Measurements from ENCODE around the gene ABHD14A.
A peak's percentile ranks its signal among the peaks of the same experiment; 100 is the strongest.

Gene ABHD14A

GRCh38 chr3:51997935-51998596, 23.2 kb downstream of the ABHD14A start:
- DNase-seq: no peak

- DNase-seq: no peak
Observed at GRCh38 chr3:51998774-51999173, 23.9 kb downstream of the ABHD14A start.

DNA sequence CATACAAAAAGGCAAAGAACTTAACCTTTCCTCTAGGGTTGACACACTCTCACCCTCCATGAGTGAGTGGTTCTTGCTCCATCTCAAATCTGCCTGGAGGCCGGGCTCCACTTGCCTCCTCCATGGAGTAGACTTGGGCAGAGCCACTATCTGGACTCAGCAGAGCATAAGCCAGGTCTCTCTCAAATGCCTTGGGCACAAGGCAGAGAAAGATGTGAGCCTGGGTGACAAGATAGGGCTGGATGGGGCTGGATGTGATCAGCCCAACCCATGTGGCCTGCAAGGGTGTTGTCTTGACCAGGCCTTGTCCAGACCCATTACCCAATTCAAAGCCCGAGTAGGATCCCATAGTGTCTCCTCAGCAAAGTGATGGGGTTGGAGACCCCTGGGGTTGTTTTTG, 25.0 kb downstream of the ABHD14A start:
- no peak for DNase-seq

GRCh38 chr3:52001443-52001974, 26.6 kb downstream of the ABHD14A start:
- DNase-seq: peak; percentile 65

DNA sequence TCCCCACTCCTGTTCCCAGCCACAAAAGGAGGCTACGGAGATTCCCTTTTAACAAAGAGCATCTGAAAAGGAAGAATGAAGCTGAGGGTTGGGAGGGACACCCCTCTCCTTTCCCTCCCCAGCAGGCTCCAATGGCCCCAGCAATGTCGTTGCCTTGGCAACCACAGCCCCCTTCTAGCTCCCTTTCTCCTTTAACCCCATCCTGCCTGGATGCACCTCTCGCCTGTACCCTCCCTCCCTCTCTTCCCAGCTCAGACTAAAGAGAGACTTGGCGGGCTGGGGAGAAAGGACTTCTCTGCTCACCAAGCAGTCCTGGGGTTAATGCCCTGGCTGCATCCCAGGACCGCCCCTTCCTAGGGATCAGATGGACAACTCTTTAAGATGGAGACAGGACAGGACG, 27.9 kb downstream of the ABHD14A start:
- no peak for DNase-seq

DNA sequence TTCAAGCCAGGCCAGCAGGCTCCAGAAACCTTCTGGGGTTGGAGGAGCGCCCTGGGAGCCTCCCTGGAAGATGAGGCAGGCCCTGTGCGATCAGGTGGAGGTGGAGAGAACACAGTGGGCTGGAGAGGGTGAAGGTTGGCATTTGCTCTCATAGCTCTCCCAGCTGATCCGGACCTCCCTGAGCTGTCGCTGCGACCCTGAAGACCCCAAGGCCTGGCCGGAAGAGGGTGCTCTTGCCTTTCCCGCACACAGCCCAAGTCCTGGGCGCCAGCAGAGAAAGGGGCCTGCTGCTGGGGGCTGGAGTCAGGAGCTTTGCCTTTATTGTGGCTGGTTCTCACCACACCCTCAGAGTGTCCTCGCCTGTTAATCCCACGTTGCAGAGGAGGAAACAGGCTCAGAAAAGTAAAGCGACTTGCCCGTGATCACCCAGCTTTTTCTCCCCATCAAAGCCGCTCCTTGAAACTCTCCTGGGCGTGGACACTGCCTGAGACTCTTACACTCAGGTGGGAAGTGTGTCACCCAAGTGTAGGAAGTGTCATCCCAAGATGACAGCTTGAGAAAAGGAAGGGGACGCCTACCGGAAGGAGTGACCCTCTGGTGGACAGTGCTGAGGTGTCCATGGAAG, 29.4 kb downstream of the ABHD14A start:
- DNase-seq: no peak

- DNase-seq: no peak
Observed at GRCh38 chr3:52004906-52005395, 30.1 kb downstream of the ABHD14A start.

GRCh38 chr3:52005571-52005986, 30.7 kb downstream of the ABHD14A start:
- peak; percentile 47 for DNase-seq

DNA sequence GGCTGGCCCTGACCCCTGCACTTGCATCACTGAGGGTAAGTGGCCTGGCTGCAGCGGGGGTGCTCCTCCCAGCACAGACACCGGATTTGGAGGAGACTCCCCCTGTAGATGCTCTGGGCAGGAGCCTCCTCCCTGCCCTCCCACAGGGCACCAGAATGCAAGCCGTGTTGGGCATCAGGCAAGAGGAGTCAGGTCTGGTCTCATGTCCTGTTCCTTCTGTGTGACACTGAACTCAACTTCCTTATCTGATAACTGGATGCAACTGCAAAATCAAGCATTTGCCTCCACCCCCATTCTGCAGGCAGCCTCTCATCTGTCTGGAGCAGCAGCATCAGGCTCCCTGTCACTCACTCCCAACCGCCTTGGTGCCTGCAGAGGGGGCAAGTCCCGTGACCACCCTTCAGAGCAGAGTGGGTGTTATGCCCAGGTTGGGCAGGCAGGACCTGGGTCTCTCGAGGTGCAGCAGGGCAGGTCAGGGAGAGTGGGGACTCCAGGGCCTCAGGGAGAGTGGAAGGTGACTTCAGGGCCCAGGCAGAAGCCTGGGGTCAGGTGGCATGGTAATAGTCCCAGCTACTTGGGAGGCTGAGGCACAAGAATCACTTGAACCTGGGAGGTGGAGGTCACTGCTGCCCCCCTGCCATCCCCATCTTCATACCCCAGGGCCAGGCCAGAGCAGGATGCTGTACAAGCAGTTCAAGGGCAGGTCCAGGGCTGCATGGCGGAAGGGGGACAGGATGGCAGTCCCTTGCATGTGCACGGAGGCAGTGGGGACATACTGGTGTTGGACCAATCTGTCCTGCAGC, 31.4 kb downstream of the ABHD14A start:
- no peak for DNase-seq

DNA sequence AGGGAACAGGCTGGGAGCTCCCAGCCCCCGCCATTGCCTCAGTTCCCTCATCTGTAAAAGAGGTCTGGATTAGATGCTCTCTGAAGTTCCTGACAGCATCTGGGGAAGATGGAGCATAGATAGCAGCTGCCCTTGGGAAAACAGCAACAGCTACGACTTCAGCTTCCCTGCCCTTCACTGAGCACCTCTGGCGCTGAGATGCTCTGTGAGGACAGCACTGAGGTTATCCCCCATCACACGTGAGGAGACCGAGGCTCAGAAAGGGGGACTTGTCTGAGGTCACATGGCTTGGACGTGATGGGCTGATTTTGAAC, 31.9 kb downstream of the ABHD14A start:
- no peak for DNase-seq

- no peak for DNase-seq
Observed at GRCh38 chr3:52007291-52007690, 32.4 kb downstream of the ABHD14A start.

DNA sequence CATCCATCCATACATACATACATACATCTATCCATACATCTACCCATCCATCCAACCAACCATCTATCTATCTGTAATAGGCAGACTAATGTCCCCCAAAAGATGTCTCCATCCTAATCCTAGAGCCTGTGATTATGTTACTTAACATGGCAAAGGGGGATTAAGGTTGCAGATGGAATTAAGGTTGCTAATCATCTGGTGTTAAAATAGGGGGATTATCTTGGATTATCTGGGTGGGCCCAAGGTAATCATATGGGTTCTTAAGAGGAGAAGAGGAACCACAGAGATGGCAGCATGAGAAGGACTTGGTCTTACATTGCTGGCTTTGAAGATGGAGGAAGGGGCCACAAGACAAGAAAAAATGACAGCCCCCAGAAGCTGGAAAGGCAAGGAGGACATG, 35.6 kb downstream of the ABHD14A start:
- DNase-seq: no peak

GRCh38 chr3:52012699-52013098, 37.8 kb downstream of the ABHD14A start:
- no peak for DNase-seq

DNA sequence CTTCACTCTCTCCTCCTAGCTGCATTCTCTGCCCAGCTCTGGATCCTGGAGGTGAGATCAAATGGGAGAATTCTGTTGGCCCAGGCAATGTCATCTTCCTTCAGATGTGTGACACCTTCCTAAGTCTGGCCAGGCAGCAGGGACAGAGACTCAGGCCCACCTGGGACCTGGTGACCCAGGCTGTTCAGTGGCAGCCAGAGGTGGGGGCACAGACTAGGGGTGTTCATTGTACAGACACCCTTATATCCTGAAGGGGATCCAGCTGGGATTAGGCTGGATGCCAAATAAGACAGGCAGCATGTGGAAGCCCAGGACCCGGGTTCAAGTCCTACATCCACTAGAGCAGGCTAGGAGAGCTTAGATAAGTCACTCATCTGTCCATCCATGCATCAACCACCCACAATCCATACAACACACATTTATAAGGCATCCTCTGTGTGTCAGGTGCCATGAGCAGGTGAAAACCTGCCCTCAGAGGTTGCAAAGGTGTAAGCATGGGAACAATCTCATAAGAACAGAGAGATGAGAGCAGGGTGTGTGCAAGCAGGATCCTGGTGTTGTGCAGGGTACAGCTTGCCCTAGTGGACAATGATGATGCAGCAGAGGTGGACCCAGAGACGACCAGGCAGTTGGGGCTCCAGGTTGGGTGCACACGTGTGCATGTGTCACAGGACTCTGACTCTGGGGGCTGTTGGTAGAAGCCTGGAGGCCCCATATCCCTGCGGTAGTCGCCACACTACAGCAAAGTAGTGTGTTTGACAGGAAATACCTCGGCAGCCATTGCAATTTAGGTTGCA, 39.1 kb downstream of the ABHD14A start:
- DNase-seq: no peak

- no peak for DNase-seq
Observed at GRCh38 chr3:52014613-52015012, 39.7 kb downstream of the ABHD14A start.

GRCh38 chr3:52015438-52016228, 40.8 kb downstream of the ABHD14A start:
- no peak for DNase-seq

DNA sequence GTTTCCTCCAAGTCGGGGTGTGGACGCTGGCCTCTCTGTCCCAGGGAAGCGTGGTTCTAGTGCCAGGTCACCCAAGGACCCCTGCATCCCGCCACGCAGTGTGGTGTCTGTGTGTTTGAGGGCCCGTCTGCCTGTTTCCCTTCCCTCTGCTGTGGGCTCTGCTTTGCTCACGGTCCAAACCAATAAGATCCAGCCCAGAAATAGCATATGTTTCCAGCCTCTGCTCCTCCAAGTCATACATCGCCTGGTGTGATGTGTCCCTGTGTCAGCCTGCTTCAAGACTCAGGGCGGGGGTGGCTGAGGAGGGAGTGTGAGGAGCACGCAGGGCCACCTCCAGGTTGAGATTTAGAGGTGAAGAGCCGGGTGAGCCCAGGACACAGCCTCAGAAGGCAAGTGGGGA, 42.7 kb downstream of the ABHD14A start:
- DNase-seq: no peak

DNA sequence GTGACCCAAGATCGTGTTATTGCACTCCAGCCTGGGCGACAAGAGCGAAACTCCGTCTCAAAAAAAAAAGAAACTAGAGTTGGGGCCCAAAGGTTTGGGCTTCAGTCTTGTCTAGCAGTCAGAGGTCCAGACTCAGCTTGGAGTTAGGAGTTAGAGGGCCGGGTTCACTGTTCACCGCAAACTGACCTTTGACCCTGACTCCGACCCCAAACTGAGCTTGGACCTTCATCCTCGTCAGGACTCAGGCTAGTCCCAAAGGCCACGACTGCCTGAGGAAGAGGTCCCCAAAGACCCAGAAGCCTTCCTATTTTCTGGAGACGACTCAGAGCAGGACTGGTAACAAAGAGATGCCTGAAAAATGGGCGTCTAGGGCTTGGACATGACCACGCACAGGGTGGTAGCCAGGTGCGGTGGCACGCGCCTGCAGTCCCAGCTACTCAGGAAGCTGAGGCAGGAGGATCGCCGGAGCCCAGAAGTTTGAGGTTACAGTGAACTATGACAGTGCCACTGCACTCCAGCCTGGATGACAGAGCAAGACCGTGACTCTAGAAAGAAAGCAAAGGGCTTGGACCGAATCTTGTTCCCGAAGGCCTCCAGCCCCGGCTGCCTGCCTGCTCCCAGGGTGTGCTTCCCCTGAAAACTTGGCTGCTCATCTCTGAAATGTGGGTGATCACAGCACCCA, 43.6 kb downstream of the ABHD14A start:
- no peak for DNase-seq

- DNase-seq: no peak
Observed at GRCh38 chr3:52019352-52020080, 44.7 kb downstream of the ABHD14A start.

DNA sequence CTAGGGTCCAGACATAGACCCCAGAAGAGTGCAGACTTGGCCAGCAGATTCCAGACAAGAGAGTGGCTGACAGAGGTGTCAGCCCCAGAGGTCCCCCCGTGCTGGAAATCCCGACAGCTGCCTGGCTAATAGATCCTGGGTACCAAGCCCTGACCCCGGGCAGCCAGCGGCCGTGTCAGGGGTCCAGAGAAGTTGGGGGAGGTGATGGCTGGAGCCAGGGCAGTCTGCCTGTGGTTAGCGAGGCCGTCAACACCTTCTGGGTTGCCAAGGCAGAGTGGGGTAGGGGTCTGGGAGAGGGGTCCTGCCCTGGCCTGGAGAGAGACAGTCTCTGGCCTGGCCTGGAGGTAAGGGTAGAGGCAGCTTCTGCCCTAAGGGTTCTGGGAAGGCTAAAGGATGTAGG, 45.9 kb downstream of the ABHD14A start:
- no peak for DNase-seq

Measured in NCI-H1092 (cell line).